HG03565 (cell line): Measurements from ENCODE around the gene B3GALT5.

Source experiments
- ATAC-seq: cut with Tn5 transposase; IDR thresholded peaks from one replicate; pipeline ENCODE4 v1.9.1; 2021; ENCODE audit warnings: mild to moderate bottlenecking, moderate library complexity; ENCODE audit not compliant: unreplicated experiment

B3GALT5 gene

GRCh38 chr21:39641827-39642450, 29.2 kb downstream of the B3GALT5 start:
- no peak for ATAC-seq

DNA sequence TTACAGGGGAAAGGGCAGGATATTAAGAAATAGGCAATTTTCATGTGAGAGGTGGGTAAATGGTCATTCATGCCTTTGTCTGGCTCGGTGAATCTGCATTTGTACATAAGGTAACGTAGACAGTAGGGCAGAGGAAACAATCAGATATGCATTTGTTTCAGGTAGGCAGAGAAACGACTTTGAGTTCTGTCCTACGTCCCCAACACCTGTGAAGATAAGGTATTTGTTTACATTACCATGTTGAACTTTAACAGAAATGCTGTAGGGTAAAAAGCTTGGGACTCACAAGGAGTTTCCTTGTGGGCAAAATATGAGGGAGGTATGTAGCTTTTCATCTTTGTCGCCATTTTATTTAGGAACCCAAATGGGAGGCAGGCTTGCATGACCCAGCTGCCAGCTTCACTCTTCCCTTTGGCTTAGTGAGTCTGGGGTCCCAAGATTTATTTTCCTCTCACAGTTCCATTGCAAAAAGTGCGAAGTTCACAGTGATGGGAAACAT, 31.4 kb downstream of the B3GALT5 start:
- ATAC-seq: no peak

DNA sequence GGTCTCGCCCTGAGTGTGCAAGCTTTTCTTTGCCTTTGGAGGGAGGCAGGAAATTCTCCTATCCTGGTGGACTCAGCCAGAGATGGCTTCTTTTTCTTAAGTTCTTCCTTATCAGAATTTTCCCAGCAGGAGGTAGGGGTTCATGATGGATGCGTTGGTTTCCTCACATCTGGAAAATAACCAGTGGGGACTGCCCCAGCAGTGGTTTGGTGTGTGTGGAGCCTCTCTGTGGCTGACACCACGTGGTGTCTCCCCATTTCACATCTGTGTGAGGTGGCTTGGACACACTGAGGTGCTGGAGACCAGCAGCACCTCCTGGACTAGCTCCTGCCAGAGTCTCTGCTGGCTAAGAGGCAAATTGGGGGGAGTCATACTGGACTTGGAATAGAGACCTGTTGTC, 32.6 kb downstream of the B3GALT5 start:
- ATAC-seq: no peak

DNA sequence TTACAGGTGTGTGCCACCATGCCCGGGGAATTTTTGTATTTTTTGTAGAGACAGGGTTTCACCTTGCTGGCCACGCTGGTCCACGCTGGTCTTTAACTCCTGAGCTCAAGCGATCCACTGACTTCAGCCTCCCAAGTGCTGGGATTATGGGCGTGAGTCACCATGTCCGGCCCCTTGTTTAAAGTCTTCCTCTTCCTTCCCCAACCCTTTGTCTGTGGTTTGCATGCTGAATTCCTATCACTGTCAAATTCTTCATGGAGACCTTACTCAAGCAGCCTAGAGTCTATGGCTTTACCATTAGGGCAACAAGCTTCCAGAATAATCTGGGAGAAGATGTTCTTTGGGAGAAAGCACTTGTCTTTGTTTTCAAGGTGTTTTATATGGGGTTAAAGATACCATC, 34.7 kb downstream of the B3GALT5 start:
- no peak for ATAC-seq

DNA sequence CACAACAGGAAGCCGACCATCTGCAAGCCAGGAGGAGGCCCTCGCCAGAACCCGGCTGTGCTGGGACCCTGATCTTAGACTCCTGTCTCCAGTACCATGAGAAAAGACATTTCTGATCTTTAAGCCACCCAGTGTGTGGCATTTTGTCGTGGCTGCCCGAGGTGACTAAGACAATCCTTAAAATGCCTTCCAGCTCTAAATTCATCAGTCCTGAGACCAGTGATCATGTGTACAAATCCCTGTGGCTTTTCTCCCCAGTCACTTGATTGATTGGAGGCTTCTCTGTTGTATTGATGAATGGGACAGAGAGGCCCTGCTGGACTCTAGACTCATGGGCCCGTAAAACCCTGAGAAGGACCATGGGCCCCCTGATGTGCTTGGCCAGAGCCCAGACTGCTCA, 36.1 kb downstream of the B3GALT5 start:
- no peak for ATAC-seq

DNA sequence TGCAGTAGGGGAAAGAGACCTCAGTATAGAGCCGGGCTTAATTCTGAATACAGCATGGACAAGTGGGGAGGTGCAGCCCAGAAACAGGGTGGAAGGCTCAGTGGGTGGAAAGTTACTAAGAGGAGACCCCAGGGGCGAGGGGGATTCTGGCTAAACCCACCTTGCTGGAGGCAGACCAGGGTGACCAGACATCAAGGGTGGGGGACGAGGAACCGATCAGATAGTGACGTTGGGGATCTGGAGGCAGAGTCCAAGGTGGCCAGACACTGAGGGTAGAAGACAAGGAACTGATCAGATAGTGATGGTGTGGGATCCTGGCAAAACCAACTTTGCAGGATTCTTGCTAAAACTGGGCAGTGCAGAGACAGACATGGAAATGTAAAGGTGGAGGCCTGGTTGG, 36.8 kb downstream of the B3GALT5 start:
- no peak for ATAC-seq

DNA sequence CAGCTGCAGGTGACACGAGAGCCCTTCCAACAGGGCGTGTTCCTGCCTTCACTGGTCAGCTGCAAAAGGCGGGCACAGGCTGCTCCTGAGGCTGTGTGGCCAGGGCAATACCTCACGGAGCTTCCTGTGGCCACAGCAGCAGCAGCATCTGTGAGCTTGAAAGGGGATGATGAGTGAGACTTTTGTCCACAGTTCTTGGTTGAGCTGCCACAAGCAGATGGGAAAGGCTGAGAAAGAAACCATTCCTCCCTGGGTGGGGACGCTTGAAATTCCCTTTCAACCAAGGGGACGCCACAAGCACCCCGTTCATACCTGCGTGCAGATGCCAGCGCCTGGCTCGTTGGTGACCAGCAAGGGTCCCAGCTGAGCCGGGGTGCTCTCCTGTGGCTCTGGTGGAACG, 37.6 kb downstream of the B3GALT5 start:
- ATAC-seq: no peak

GRCh38 chr21:39650801-39651200, 38.1 kb downstream of the B3GALT5 start:
- ATAC-seq: no peak

GRCh38 chr21:39651206-39651605, 38.5 kb downstream of the B3GALT5 start:
- ATAC-seq: no peak

- no peak for ATAC-seq
Measured at GRCh38 chr21:39654951-39655350, 42.2 kb downstream of the B3GALT5 start.

DNA sequence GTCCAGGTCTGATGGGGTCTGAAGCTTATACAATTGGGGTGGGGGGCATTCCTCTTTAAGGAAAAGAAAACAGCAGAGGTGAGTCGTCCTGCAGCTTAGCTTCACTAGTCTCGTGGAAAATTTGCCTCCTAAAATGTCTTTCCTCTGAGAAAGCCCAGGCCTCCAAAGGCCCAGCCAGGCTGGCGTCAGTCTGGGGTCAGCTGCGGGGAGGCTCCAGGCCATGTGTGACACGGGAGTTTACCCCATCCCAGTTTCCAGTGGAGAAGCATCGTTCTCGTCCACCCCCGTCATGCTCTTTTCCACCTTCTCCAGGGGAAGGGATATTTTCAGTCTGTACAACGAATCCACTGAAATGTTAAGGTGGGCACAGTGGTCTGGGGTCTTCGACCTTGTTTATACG, 42.8 kb downstream of the B3GALT5 start:
- no peak for ATAC-seq

- ATAC-seq: no peak
Measured at GRCh38 chr21:39656209-39656608, 43.5 kb downstream of the B3GALT5 start.

DNA sequence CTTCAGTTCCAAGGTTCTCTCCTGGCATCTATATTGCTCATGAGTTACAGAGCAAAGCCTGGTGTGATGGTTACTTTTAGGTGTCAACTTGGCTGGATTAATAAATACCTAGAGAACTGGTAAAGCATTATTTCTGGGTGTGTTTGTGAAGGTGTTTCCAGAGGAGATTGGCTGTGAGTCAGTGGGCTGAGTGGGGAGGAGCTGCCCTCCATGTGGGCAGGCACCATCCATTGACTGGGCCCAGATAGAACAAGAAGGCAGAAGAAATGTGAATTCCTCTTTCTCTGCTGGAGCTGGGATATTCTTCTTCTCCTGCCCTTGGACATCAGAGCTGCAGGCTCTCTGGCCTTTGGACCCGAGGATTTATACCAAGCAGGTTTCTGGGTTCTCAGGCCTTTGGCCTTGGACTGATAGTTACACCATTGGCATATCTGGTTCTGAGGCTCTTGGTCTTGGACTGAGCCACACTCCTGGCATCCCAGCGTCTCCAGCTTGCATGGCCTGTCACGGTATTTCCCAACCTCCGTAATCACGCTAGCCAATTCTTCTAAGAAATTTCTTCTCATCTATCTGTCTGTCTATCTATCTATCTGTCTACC, 44.5 kb downstream of the B3GALT5 start:
- no peak for ATAC-seq

- no peak for ATAC-seq
Measured at GRCh38 chr21:39658066-39658465, 45.3 kb downstream of the B3GALT5 start.

GRCh38 chr21:39659070-39659815, 46.5 kb downstream of the B3GALT5 start:
- ATAC-seq: no peak

DNA sequence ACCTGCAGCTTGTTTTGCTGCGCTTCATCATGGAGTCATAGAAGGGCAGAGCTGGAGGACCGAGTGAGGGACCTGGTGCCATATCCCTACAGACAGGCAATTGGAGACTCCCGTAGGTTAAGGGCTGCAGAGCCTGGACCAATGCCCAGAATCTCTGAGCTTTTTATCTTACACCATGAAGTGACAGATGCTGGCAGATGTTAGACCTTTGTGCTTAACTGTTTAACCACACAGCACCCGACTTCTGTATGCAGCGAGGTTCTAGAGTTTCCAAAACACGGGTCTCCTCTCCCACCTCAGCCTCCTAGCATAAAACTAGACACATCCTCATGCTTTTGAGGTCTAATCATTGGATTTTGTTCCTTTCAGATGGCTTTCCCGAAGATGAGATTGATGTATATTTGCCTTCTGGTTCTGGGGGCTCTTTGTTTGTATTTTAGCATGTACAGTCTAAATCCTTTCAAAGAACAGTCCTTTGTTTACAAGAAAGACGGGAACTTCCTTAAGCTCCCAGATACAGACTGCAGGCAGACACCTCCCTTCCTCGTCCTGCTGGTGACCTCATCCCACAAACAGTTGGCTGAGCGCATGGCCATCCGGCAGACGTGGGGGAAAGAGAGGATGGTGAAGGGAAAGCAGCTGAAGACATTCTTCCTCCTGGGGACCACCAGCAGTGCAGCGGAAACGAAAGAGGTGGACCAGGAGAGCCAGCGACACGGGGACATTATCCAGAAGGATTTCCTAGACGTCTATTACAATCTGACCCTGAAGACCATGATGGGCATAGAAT, 47.6 kb downstream of the B3GALT5 start:
- no peak for ATAC-seq

DNA sequence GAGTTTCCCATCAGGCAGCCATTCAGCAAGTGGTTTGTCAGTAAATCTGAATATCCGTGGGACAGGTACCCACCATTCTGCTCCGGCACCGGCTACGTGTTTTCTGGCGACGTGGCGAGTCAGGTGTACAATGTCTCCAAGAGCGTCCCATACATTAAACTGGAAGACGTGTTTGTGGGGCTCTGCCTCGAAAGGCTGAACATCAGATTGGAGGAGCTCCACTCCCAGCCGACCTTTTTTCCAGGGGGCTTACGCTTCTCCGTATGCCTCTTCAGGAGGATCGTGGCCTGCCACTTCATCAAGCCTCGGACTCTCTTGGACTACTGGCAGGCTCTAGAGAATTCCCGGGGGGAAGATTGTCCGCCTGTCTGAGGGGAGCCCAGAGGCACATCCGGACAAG, 48.4 kb downstream of the B3GALT5 start:
- ATAC-seq: no peak

- no peak for ATAC-seq
Measured at GRCh38 chr21:39661740-39662139, 49.0 kb downstream of the B3GALT5 start.

- no peak for ATAC-seq
Measured at GRCh38 chr21:39662411-39662953, 49.7 kb downstream of the B3GALT5 start.

GRCh38 chr21:39663066-39663465, 50.3 kb downstream of the B3GALT5 start:
- ATAC-seq: no peak
